BLaER1 (cell line): ENCODE results near the gene PPY.
A peak's percentile ranks its signal among the peaks of the same experiment; 100 is the strongest.
"Not testable (repeated sequence)": the region's sequence is repeated elsewhere in the genome, so short reads cannot be mapped to it uniquely, and the experiment has no call there.

Source experiments
- H3K27ac ChIP-seq: shearing (Covaris generic); formaldehyde crosslinking; 2 replicates; pipeline ENCODE4 v1.8.1; 2022
- H3K27me3 ChIP-seq: shearing (Covaris generic); formaldehyde crosslinking; 2 replicates; pipeline ENCODE4 v1.8.1; 2022
- H3K36me3 ChIP-seq: shearing (Covaris generic); formaldehyde crosslinking; 2 replicates; pipeline ENCODE4 v1.8.1; 2022
- H3K4me1 ChIP-seq: shearing (Covaris generic); formaldehyde crosslinking; 2 replicates; pipeline ENCODE4 v1.8.1; 2022
- H3K4me2 ChIP-seq: shearing (Covaris generic); formaldehyde crosslinking; 2 replicates; pipeline ENCODE4 v1.8.1; 2022
- H3K4me3 ChIP-seq: shearing (Covaris generic); formaldehyde crosslinking; 2 replicates; pipeline ENCODE4 v1.8.1; 2022
- H3K9ac ChIP-seq: shearing (Covaris generic); formaldehyde crosslinking; 2 replicates; pipeline ENCODE4 v1.8.1; 2022
- H3K9me3 ChIP-seq: shearing (Covaris generic); formaldehyde crosslinking; 2 replicates; pipeline ENCODE4 v1.8.1; 2022
- H4K20me1 ChIP-seq: shearing (Covaris generic); formaldehyde crosslinking; 2 replicates; pipeline ENCODE4 v1.8.1; 2022
- Cebpa-rat ChIP-seq: shearing (Covaris generic); IDR thresholded peaks from 2 replicates; pipeline ENCODE4 v1.8.1; 2022

The PPY gene

GRCh38 chr17:43900183-43900857 lies 42.0 kb downstream of the PPY start:
- H3K4me3 ChIP-seq: peak overlapping the region; percentile 66
- peaks cover 4% of the 10 kb centered on the region for H4K20me1 ChIP-seq
- H3K4me2 ChIP-seq: peak overlapping the region; percentile 97
- peaks cover 41% of the 10 kb centered on the region for H3K27me3 ChIP-seq
- H3K36me3 ChIP-seq: no peaks in the 10 kb centered on the region
- peaks cover 32% of the 10 kb centered on the region for H3K4me1 ChIP-seq
- no peak for TF ChIP-seq Cebpa-rat
- H3K9ac ChIP-seq: peak overlapping the region; percentile 61
- H3K27ac ChIP-seq: no peak overlapping the region
- no peaks in the 10 kb centered on the region for H3K9me3 ChIP-seq

GRCh38 chr17:43898446-43898845 lies 43.8 kb downstream of the PPY start:
- Histone ChIP-seq H3K9me3 (no peaks in the 10 kb centered on the region), H3K4me3 (no peak overlapping the region), H3K4me1 (peaks cover 32% of the 10 kb centered on the region), H3K9ac (no peak overlapping the region), H3K4me2 (peak overlapping the region; percentile 22), H3K27me3 (peaks cover 22% of the 10 kb centered on the region), H4K20me1 (no peaks in the 10 kb centered on the region), H3K27ac (no peak overlapping the region), H3K36me3 (no peaks in the 10 kb centered on the region)
- TF ChIP-seq Cebpa-rat: no peak

- Histone ChIP-seq H3K27me3 (peaks cover 19% of the 10 kb centered on the region; the same call in 1 of the 2 replicates), H3K4me2 (no peak overlapping the region), H3K27ac (no peak overlapping the region), H3K9ac (no peak overlapping the region), H3K9me3 (no peaks in the 10 kb centered on the region), H4K20me1 (no peaks in the 10 kb centered on the region), H3K4me3 (no peak overlapping the region), H3K4me1 (peaks cover 32% of the 10 kb centered on the region), H3K36me3 (no peaks in the 10 kb centered on the region)
- no peak for TF ChIP-seq Cebpa-rat
These were observed 44.4 kb downstream of the PPY start for GRCh38 chr17:43897831-43898230.

DNA sequence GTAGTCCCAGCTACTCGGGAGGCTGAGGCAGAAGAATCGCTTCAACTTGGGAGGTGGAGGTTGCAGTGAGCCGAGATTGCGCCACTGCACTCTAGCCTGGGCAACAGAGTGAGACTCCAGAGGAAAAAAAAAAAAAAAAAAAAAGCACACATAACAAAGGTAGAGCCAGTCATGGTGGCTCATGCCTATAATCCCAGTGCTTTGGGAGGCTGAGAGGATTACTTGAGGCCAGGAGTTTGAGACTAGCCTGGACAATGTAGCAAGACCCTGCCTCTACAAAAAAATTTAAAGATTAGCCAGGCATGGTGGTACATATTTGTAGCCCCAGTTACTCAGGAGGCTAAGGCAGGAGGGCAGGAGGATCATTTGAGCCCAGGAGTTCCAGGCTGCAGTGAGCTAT lies 47.8 kb downstream of the PPY start:
- H3K9me3 ChIP-seq, H4K20me1 ChIP-seq, H3K4me2 ChIP-seq, H3K27me3 ChIP-seq, H3K27ac ChIP-seq, H3K4me3 ChIP-seq, H3K36me3 ChIP-seq, H3K9ac ChIP-seq: not testable (repeated sequence)
- H3K4me1 ChIP-seq: peaks cover 11% of the 10 kb centered on the region

DNA sequence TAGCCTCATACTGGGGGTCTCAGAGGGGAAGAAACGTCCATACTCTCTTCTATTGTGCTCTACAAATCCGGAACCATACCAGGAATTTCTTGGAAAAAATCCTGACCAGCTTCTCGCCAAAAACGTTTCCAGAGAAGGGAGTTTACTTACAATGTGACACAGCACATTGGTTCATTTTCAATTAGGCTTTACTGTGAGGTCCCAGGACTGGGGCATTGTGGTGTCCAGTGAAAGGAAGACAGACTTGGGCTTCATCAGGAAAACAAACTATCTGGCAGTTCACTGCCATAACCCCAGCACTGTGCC lies 49.7 kb downstream of the PPY start:
- no peak overlapping the region for H3K27ac ChIP-seq

DNA sequence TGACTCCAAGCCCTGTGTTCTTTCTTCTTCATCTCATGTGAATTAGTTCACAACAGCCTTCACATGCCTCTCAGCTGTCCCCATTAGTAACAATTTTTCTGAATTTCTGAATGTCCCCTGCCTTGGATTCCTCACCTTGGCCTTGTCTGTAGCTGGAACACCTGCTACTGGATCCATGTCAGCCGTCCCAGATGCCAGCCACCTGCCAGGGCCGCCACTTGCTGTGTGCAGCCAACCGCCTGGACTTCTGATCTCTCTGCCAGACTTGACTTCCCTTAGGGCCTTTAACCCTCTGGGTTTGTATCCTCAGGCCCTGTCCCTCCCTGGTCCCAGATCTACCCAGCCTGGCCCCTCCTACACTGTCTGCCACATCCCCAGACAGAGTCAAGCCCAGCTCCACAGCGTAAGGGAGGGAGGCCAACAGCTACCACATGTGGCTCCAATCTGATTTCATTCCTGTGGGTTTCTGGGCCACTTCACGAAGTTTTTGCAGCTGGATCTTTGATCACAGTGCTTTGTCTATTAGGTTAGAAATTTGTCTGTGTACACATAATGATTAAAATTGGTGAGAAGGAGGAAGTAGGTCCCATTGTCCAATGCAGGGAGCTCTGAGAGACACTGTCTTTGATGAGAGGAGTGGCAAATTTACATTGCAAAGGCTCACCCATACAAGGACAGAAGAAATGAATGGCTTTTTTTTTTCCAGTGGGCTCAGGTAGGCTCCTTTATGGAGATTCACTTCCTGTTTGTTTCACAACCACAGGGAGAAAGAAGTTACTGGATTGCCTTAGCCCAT lies 50.2 kb downstream of the PPY start:
- Histone ChIP-seq H3K4me1 (no peaks in the 10 kb centered on the region), H3K9me3 (no peaks in the 10 kb centered on the region), H3K4me3 (no peak overlapping the region), H4K20me1 (no peaks in the 10 kb centered on the region), H3K27me3 (no peaks in the 10 kb centered on the region), H3K9ac (no peak overlapping the region), H3K27ac (no peak overlapping the region), H3K4me2 (no peak overlapping the region), H3K36me3 (no peaks in the 10 kb centered on the region)
- TF ChIP-seq Cebpa-rat: no peak

More for the DNA sequence above, 49.7 kb downstream of the PPY start:
- Histone ChIP-seq H3K9me3 (no peaks in the 10 kb centered on the region), H4K20me1 (no peaks in the 10 kb centered on the region), H3K4me3 (no peak overlapping the region), H3K36me3 (no peaks in the 10 kb centered on the region), H3K4me2 (no peak overlapping the region), H3K9ac (no peak overlapping the region), H3K27me3 (no peaks in the 10 kb centered on the region), H3K4me1 (no peaks in the 10 kb centered on the region)
- no peak for TF ChIP-seq Cebpa-rat
